Sigmoid colon (tissue), 4 donors: ENCODE data around the gene BAIAP3.

Experiments used
- CTCF ChIP-seq, 4 experiments: fragments of 450-650 bp in 3 of 4; fragments of 200-600 bp in 1 of 4; IDR thresholded peaks; one replicate each; pipeline ENCODE4 v1.5.1; 2016 to 2019; ENCODE audit warnings: antibody characterized with exemption in 4 of 4, mild to moderate bottlenecking in 3 of 4, moderate library complexity in 2 of 4
- EP300 ChIP-seq, 4 donors: sonication (generic); formaldehyde crosslinking; IDR thresholded peaks; one replicate each; pipeline ENCODE4 v1.6.1; 2017; ENCODE audit warnings: antibody characterized with exemption in 4 of 4
- POLR2A ChIP-seq, 2 donors: fragments of 450-650 bp; IDR thresholded peaks; one replicate each; pipeline ENCODE4 v1.6.1; 2016; ENCODE audit warnings: antibody characterized with exemption in 2 of 2, mild to moderate bottlenecking in 2 of 2, moderate library complexity in 2 of 2
- POLR2AphosphoS5 ChIP-seq, 4 donors: sonication (generic); formaldehyde crosslinking; IDR thresholded peaks; one replicate each; pipeline ENCODE4 v1.6.1; 2017; ENCODE audit warnings: antibody characterized with exemption in 4 of 4

- TF ChIP-seq CTCF (IDR thresholded peaks at IDR 0.05), result no peak
- TF ChIP-seq POLR2AphosphoS5 (IDR thresholded peaks at IDR 0.05), result no peak
- no peak for TF ChIP-seq POLR2A (IDR thresholded peaks at IDR 0.05)
- no peak for TF ChIP-seq EP300 (IDR thresholded peaks at IDR 0.05)
These were observed 44.8 kb downstream of the BAIAP3 start for GRCh38 chr16:1378087-1378803.
